SK-N-SH (cell line): Measurements from ENCODE around the gene AGPAT3. TPM values are rescaled to one million over a fixed set of nuclear protein-coding genes. Genes with fewer than 3 reads are reported as not detected.

Experiments used
- CTCF ChIA-PET: fragments of 300-600, 350-600 bp; formaldehyde crosslinking; extraction: SDS; loops from one replicate; lab custom pipeline; 2021; lab: Yijun Ruan, JAX
- POLR2A ChIA-PET: fragments of 350-600 bp; sonication (Branson Sonifier 250); formaldehyde crosslinking; extraction: SDS; loops from one replicate; lab custom pipeline; 2020; ENCODE audit warnings: antibody characterized with exemption, inconsistent platforms; lab: Yijun Ruan, JAX
- DNase-seq: peaks from one replicate; pipeline ENCODE4 v3.0.0; 2012
- H2AFZ ChIP-seq: fragments of 200-600 bp; sonication (generic); 2 replicates; pipeline ENCODE4 v1.8.1; 2016; ENCODE audit warnings: antibody characterized with exemption, mild to moderate bottlenecking, low read depth
- H3F3A ChIP-seq: fragments of 200-600 bp; sonication (generic); replicated peaks from 2 replicates; pipeline ENCODE3; 2016; ENCODE audit warnings: antibody characterized with exemption, mild to moderate bottlenecking; ENCODE audit not compliant: insufficient read depth
- H3K27ac ChIP-seq, 2 experiments: fragments of 200-500 bp in 1 of 2; fragments of 200-600 bp in 1 of 2; sonication (Bioruptor generic) in 1 of 2; sonication (generic), shearing (Covaris generic) in 1 of 2; 2 replicates each; pipeline versions ENCODE4 v1.5.1 to v1.6.1; 2014 to 2016; ENCODE audit warnings: low read depth in 2 of 2, inconsistent platforms in 1 of 2, low read length in 1 of 2, mild to moderate bottlenecking in 1 of 2, mixed read lengths in 1 of 2
- H3K27me3 ChIP-seq: fragments of 200-600 bp; sonication (generic), shearing (Covaris generic); 2 replicates; pipeline ENCODE4 v1.6.1; 2016; ENCODE audit warnings: mixed run types; ENCODE audit not compliant: insufficient read depth
- H3K36me3 ChIP-seq, 2 experiments: fragments of 200-500 bp in 1 of 2; fragments of 200-600 bp in 1 of 2; sonication (Bioruptor generic) in 1 of 2; sonication (generic) in 1 of 2; replicated peaks in 1 of 2; 2 replicates each; pipeline versions ENCODE3 to v1.5.1; 2014 to 2016; ENCODE audit warnings: low read length in 1 of 2, mild to moderate bottlenecking in 1 of 2; ENCODE audit not compliant: insufficient read depth in 2 of 2, control insufficient read depth in 1 of 2
- H3K4me1 ChIP-seq, 2 experiments: fragments of 200-500 bp in 1 of 2; fragments of 200-600 bp in 1 of 2; sonication (Bioruptor generic) in 1 of 2; sonication (generic), shearing (Covaris generic) in 1 of 2; 2 replicates each; pipeline versions ENCODE4 v1.5.1 to v1.6.1; 2014 to 2016; ENCODE audit warnings: low read depth in 1 of 2, low read length in 1 of 2, mixed run types in 1 of 2; ENCODE audit not compliant: insufficient read depth in 2 of 2, control insufficient read depth in 1 of 2
- H3K4me2 ChIP-seq: fragments of 200-600 bp; sonication (generic), shearing (Covaris generic); 2 replicates; pipeline ENCODE4 v1.6.1; 2017; ENCODE audit warnings: mixed run types
- H3K4me3 ChIP-seq, 2 experiments: fragments of 200-500 bp in 1 of 2; fragments of 200-600 bp in 1 of 2; sonication (Bioruptor generic) in 1 of 2; sonication (generic), shearing (Covaris generic) in 1 of 2; 2 replicates each; pipeline versions ENCODE4 v1.5.1 to v1.8.1; 2014 to 2016; ENCODE audit warnings: low read depth in 2 of 2, inconsistent platforms in 1 of 2, low read length in 1 of 2, mild to moderate bottlenecking in 1 of 2, mixed read lengths in 1 of 2, moderate library complexity in 1 of 2
- H3K79me2 ChIP-seq: fragments of 200-600 bp; sonication (generic); 2 replicates; pipeline ENCODE4 v1.8.1; 2017; ENCODE audit warnings: mild to moderate bottlenecking; ENCODE audit not compliant: insufficient read depth
- H3K9ac ChIP-seq: fragments of 200-600 bp; sonication (generic); 2 replicates; pipeline ENCODE4 v1.6.1; 2017; ENCODE audit warnings: mixed run types
- H3K9me2 ChIP-seq: fragments of 200-600 bp; sonication (generic); 2 replicates; pipeline ENCODE4 v1.6.1; 2017; ENCODE audit warnings: mixed run types
- H3K9me3 ChIP-seq: fragments of 200-600 bp; sonication (generic); 2 replicates; pipeline ENCODE4 v1.6.1; 2017; ENCODE audit warnings: mixed run types, mild to moderate bottlenecking, moderate library complexity
- H4K20me1 ChIP-seq: fragments of 200-600 bp; sonication (generic); 2 replicates; pipeline ENCODE4 v1.6.1; 2017; ENCODE audit warnings: mild to moderate bottlenecking, mixed run types; ENCODE audit not compliant: insufficient read depth
- ELF1 ChIP-seq: IDR thresholded peaks from 2 replicates; pipeline ENCODE4 v1.4.0; 2012
- EP300 ChIP-seq, 2 experiments: IDR thresholded peaks; 2 replicates each; pipeline versions ENCODE4 v1.4.0 to v1.6.1; 2012; ENCODE audit warnings: borderline replicate concordance in 1 of 2, low read depth in 1 of 2, low read length in 1 of 2
- EZH2phosphoT487 ChIP-seq: fragments of 200-600 bp; sonication (generic); IDR thresholded peaks from 2 replicates; pipeline ENCODE4 v1.6.1; 2017; ENCODE audit warnings: low read depth, mixed run types, mild to moderate bottlenecking, antibody characterized with exemption, moderate library complexity, borderline replicate concordance
- FOSL2 ChIP-seq: IDR thresholded peaks from 2 replicates; pipeline ENCODE4 v1.4.0; 2012; ENCODE audit warnings: low read depth, mild to moderate bottlenecking, moderate library complexity, borderline replicate concordance
- FOXJ3 ChIP-seq: sonication (generic); formaldehyde crosslinking; IDR thresholded peaks from 2 replicates; pipeline ENCODE4 v1.5.1; 2020; ENCODE audit warnings: mild to moderate bottlenecking, missing genetic modification reagents
- FOXM1 ChIP-seq: IDR thresholded peaks from 2 replicates; pipeline ENCODE4 v1.4.0; 2012; ENCODE audit warnings: low read depth, mild to moderate bottlenecking
- MXI1 ChIP-seq: IDR thresholded peaks from 2 replicates; pipeline ENCODE4 v1.6.1; 2012; ENCODE audit warnings: mild to moderate bottlenecking, low read depth, low read length, improper control_type of control experiment
- NFIC ChIP-seq: IDR thresholded peaks from 2 replicates; pipeline ENCODE4 v1.4.0; 2012; ENCODE audit warnings: borderline replicate concordance
- NRF1 ChIP-seq: IDR thresholded peaks from 2 replicates; pipeline ENCODE4 v1.6.1; 2012; ENCODE audit warnings: low read depth, mild to moderate bottlenecking, low read length
- RFX5 ChIP-seq: IDR thresholded peaks from 2 replicates; pipeline ENCODE4 v1.6.1; 2012; ENCODE audit warnings: mild to moderate bottlenecking, improper control_type of control experiment, low read length
- RXRA ChIP-seq: IDR thresholded peaks from 2 replicates; pipeline ENCODE4 v1.4.0; 2012; ENCODE audit warnings: low read depth, mild to moderate bottlenecking, borderline replicate concordance
- TCF12 ChIP-seq: IDR thresholded peaks from 2 replicates; pipeline ENCODE4 v1.4.0; 2012
- TEAD4 ChIP-seq: IDR thresholded peaks from 2 replicates; pipeline ENCODE4 v1.4.0; 2012; ENCODE audit warnings: mild to moderate bottlenecking, borderline replicate concordance; ENCODE audit not compliant: insufficient read depth
- YY1 ChIP-seq: IDR thresholded peaks from 2 replicates; pipeline ENCODE4 v1.4.0; 2012; ENCODE audit warnings: low read depth, mild to moderate bottlenecking
- WGBS: methylation state at CpG from one replicate; pipeline ENCODE4 v1.1.6; 2017; ENCODE audit warnings: low lambda C conversion rate; 5-methylcytosine and 5-hydroxymethylcytosine counted together
- polyA plus RNA-seq, 3 experiments: library from polyadenylated mRNA; depleted of rRNA; stranded (reverse); fragments of >200 nt; gene quantifications; 2 replicates each; pipeline ENCODE4 v1.2.3, GENCODE V29; 2012
- TF ChIP-seq, protein P1 (sequence below): fragments of 150-350 bp; IDR thresholded peaks from 2 replicates; pipeline ENCODE4 v1.6.1; 2017; ENCODE audit warnings: antibody characterized with exemption, low read length, low read depth, borderline replicate concordance
- TF ChIP-seq, protein P2 (sequence below): IDR thresholded peaks from 2 replicates; pipeline ENCODE4 v1.4.0; 2012; ENCODE audit warnings: low read depth
- TF ChIP-seq, protein P3 (sequence below): IDR thresholded peaks from 2 replicates; pipeline ENCODE4; 2012
- TF ChIP-seq, protein P4 (sequence below): IDR thresholded peaks from 2 replicates; pipeline ENCODE4 v1.4.0; 2012; ENCODE audit warnings: low read depth, borderline replicate concordance
- TF ChIP-seq, protein P5 (sequence below): IDR thresholded peaks from 2 replicates; pipeline ENCODE4 v1.6.1; 2012; ENCODE audit warnings: mild to moderate bottlenecking, low read depth, low read length, moderate library complexity

Gene AGPAT3
- polyA plus RNA-seq, 1 of the 3 experiments (the other 2 are of a cell fraction): 35.3 TPM

DNA sequence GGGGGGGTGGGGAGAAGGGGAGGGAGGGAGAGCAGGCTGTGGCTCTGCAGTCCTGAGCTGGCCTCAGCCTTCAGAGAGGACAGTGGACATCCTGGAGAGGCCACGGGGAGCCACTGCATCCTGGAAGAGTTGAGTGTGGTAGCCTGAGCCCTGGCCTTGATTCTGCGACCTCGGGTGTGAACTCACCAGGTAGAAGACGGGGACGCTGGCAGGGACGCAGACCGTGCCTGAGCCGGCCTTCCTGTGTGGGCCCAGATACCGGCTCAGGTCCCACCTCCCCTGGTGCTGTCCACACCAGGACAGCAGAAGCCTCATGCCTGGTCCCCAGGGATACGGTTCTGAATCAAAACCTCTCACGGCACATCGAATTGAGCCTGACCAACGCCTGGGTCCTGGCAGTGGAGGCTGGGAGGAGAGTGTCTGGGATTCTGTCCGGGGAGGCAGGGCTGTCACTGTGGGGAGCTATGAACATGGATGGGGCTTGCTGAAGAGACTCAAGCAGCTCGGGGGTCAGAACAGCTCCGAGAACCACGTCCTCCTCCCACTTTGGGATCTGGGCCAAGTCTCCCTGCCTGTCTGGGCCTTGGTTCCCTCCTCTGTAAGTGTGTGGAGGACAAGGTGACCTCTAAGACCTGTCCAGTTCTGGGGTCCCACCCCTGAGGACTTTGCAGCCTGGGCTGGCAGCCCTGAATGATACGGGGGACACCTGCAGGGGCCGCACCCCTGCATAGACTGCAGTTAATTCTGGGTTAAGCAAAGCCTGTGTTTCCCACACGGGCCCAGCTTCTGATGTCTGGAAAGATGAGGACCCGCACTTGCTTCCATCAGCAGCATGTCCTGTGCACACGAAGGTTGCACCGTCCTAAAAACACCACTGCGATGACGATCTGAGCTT, 45.3 kb upstream of the AGPAT3 start:
- H3K9me2 ChIP-seq: no peaks in the 10 kb centered on the region
- 72% methylated on average over 13 of the region's 25 CpGs for WGBS
- H3K4me3 ChIP-seq: no peak overlapping the region
- TF ChIP-seq, protein P1, sequence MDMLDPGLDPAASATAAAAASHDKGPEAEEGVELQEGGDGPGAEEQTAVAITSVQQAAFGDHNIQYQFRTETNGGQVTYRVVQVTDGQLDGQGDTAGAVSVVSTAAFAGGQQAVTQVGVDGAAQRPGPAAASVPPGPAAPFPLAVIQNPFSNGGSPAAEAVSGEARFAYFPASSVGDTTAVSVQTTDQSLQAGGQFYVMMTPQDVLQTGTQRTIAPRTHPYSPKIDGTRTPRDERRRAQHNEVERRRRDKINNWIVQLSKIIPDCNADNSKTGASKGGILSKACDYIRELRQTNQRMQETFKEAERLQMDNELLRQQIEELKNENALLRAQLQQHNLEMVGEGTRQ: no peak
- TF ChIP-seq MXI1 (no peak), EZH2phosphoT487 (no peak), TCF12 (no peak), ELF1 (no peak), YY1 (no peak), TEAD4 (no peak), FOXJ3 (CRISPR knock-in tag) (no peak), NFIC (no peak)
- TF ChIP-seq, protein P2, sequence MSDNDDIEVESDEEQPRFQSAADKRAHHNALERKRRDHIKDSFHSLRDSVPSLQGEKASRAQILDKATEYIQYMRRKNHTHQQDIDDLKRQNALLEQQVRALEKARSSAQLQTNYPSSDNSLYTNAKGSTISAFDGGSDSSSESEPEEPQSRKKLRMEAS: no peak
- TF ChIP-seq, protein P3, sequence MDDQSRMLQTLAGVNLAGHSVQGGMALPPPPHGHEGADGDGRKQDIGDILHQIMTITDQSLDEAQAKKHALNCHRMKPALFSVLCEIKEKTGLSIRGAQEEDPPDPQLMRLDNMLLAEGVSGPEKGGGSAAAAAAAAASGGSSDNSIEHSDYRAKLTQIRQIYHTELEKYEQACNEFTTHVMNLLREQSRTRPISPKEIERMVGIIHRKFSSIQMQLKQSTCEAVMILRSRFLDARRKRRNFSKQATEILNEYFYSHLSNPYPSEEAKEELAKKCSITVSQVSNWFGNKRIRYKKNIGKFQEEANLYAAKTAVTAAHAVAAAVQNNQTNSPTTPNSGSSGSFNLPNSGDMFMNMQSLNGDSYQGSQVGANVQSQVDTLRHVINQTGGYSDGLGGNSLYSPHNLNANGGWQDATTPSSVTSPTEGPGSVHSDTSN: no peak
- H3F3A ChIP-seq: no peaks in the 10 kb centered on the region
- H3K27me3 ChIP-seq: no peaks in the 10 kb centered on the region
- peaks cover 0 to 5% of the 10 kb centered on the region in 2 experiments; a peak in 1 of 4 replicates for H3K4me1 ChIP-seq
- no peak overlapping the region for H3K27ac ChIP-seq
- H3K79me2 ChIP-seq: no peaks in the 10 kb centered on the region
- H3K9ac ChIP-seq: no peak overlapping the region
- no peak overlapping the region for H2AFZ ChIP-seq
- H3K36me3 ChIP-seq: no peaks in the 10 kb centered on the region
- DNase-seq: no peak
- ChIA-PET POLR2A (no interaction called here), CTCF (interaction anchor here (1.3 to 1.5 kb wide), 2 partner anchors 9 to 41 kb away, joined by 3 read pairs; no protein-coding TSS in a partner anchor)
- no peak overlapping the region for H3K4me2 ChIP-seq
- no peaks in the 10 kb centered on the region for H3K9me3 ChIP-seq
- H4K20me1 ChIP-seq: no peaks in the 10 kb centered on the region

DNA sequence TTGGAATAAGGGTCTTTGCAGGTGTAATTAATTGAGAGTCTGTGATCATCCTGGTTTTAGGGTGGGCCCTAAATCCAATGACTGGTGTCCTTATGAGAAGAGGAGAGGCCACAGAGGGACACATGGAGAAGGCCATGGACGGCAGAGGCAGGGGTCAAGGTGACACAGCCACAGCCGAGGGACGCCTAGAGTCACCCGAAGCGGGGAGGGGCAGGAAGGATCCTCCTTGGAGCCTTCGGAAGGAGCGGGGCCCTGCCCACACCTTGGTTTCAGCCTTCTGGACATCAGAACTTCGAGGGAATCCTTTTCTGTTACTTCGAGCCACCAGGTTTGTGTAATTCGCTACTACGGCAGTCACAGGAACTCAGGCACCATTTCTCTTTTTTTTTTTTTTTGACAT, 44.6 kb upstream of the AGPAT3 start:
- WGBS: 74% methylated on average over 9 of the region's 11 CpGs
- Histone ChIP-seq H3K36me3 (no peaks in the 10 kb centered on the region), H3K27ac (no peak overlapping the region), H3K9me3 (no peaks in the 10 kb centered on the region), H3K79me2 (no peaks in the 10 kb centered on the region), H4K20me1 (no peaks in the 10 kb centered on the region), H3K9me2 (no peaks in the 10 kb centered on the region), H2AFZ (no peak overlapping the region), H3K4me1 (peaks cover 0 to 5% of the 10 kb centered on the region in 2 experiments; a peak in 1 of 4 replicates), H3K4me3 (no peak overlapping the region), H3F3A (no peaks in the 10 kb centered on the region), H3K9ac (no peak overlapping the region), H3K27me3 (no peaks in the 10 kb centered on the region), H3K4me2 (no peak overlapping the region)
- ChIA-PET POLR2A (no interaction called here), CTCF (interaction anchor here (1.5 kb wide), 1 partner anchor 40 kb away, joined by 3 read pairs; no protein-coding TSS in a partner anchor)
- no peak for DNase-seq
- TF ChIP-seq RXRA (no peak), EP300 (IDR thresholded peaks at IDR 0.05; ENCODE audit: borderline replicate concordance in 1 of 2, low read depth in 1 of 2, low read length in 1 of 2) (no peak), FOSL2 (no peak), NRF1 (no peak), RFX5 (no peak), FOXJ3 (CRISPR knock-in tag) (no peak), FOXM1 (no peak)
- TF ChIP-seq, protein P4, sequence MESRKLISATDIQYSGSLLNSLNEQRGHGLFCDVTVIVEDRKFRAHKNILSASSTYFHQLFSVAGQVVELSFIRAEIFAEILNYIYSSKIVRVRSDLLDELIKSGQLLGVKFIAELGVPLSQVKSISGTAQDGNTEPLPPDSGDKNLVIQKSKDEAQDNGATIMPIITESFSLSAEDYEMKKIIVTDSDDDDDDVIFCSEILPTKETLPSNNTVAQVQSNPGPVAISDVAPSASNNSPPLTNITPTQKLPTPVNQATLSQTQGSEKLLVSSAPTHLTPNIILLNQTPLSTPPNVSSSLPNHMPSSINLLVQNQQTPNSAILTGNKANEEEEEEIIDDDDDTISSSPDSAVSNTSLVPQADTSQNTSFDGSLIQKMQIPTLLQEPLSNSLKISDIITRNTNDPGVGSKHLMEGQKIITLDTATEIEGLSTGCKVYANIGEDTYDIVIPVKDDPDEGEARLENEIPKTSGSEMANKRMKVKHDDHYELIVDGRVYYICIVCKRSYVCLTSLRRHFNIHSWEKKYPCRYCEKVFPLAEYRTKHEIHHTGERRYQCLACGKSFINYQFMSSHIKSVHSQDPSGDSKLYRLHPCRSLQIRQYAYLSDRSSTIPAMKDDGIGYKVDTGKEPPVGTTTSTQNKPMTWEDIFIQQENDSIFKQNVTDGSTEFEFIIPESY: no peak
- TF ChIP-seq, protein P5, sequence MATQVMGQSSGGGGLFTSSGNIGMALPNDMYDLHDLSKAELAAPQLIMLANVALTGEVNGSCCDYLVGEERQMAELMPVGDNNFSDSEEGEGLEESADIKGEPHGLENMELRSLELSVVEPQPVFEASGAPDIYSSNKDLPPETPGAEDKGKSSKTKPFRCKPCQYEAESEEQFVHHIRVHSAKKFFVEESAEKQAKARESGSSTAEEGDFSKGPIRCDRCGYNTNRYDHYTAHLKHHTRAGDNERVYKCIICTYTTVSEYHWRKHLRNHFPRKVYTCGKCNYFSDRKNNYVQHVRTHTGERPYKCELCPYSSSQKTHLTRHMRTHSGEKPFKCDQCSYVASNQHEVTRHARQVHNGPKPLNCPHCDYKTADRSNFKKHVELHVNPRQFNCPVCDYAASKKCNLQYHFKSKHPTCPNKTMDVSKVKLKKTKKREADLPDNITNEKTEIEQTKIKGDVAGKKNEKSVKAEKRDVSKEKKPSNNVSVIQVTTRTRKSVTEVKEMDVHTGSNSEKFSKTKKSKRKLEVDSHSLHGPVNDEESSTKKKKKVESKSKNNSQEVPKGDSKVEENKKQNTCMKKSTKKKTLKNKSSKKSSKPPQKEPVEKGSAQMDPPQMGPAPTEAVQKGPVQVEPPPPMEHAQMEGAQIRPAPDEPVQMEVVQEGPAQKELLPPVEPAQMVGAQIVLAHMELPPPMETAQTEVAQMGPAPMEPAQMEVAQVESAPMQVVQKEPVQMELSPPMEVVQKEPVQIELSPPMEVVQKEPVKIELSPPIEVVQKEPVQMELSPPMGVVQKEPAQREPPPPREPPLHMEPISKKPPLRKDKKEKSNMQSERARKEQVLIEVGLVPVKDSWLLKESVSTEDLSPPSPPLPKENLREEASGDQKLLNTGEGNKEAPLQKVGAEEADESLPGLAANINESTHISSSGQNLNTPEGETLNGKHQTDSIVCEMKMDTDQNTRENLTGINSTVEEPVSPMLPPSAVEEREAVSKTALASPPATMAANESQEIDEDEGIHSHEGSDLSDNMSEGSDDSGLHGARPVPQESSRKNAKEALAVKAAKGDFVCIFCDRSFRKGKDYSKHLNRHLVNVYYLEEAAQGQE: no peak
